ENCODE measurements around the gene RSPO3.

Gene RSPO3, protein sequence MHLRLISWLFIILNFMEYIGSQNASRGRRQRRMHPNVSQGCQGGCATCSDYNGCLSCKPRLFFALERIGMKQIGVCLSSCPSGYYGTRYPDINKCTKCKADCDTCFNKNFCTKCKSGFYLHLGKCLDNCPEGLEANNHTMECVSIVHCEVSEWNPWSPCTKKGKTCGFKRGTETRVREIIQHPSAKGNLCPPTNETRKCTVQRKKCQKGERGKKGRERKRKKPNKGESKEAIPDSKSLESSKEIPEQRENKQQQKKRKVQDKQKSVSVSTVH

DNA sequence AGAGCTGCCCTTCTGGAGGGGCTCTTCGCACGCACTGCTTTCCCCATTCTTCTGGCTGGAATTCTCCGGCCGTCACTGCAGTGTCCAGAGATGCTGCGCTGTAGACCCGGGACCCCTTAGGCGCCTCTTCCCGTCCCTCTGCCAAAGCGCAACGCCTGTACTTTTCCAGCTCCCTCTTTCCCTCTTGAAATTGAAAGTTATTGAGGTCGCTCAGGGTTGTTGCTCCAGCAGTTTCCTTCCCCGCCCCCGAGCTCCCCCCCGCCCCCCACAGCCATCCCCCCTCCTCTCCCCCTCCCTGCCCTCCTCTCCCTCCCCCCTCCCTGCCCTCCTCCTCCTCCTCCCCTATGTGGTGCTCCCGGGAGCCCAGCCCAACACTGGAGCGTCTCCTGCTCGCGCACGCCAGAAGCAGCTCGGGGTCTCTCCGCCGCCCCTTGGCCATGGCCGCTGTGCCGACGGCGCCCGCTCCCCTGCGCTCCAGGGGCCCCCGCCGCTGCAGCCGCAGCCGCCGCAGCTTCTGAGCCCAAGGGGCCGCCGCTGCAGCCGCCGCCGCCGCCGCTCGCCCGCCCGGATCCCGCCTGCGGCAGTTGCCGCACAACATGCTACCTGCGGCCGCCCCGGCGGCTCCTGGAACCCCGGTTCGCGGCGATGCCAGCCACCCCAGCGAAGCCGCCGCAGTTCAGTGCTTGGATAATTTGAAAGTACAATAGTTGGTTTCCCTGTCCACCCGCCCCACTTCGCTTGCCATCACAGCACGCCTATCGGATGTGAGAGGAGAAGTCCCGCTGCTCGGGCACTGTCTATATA lies at the start of gene RSPO3:
Gene RSPO3 (plus strand): TSS at position 374 of the 804 bp plus-strand sequence. CDS start 522 bp downstream, outside the sequence.
- H3K9ac ChIP-seq = no peak within 1 kb of the TSS
- no peaks in the 10 kb centered on the region for H3K36me3 ChIP-seq (ENCODE audit: insufficient read depth)
- H3K79me2 ChIP-seq (ENCODE audit: insufficient read depth, low read depth) = no peaks in the 10 kb centered on the region
- no peaks in the 10 kb centered on the region for H3K4me1 ChIP-seq (ENCODE audit: low read depth, poor library complexity, severe bottlenecking)
- peaks cover 12% of the 10 kb centered on the region; the same call in 1 of the 2 replicates for H3K27me3 ChIP-seq (ENCODE audit: insufficient read depth, low read depth)
- no peak within 1 kb of the TSS for H3K27ac ChIP-seq
- H4K20me1 ChIP-seq (ENCODE audit: insufficient read depth) = no peaks in the 10 kb centered on the region
- H2AFZ ChIP-seq (ENCODE audit: low read depth) = peak within 1 kb of the TSS; percentile 47; the same call in 1 of the 2 replicates
- H3K4me2 ChIP-seq = peak within 1 kb of the TSS; percentile 63
- TF ChIP-seq, protein P1, sequence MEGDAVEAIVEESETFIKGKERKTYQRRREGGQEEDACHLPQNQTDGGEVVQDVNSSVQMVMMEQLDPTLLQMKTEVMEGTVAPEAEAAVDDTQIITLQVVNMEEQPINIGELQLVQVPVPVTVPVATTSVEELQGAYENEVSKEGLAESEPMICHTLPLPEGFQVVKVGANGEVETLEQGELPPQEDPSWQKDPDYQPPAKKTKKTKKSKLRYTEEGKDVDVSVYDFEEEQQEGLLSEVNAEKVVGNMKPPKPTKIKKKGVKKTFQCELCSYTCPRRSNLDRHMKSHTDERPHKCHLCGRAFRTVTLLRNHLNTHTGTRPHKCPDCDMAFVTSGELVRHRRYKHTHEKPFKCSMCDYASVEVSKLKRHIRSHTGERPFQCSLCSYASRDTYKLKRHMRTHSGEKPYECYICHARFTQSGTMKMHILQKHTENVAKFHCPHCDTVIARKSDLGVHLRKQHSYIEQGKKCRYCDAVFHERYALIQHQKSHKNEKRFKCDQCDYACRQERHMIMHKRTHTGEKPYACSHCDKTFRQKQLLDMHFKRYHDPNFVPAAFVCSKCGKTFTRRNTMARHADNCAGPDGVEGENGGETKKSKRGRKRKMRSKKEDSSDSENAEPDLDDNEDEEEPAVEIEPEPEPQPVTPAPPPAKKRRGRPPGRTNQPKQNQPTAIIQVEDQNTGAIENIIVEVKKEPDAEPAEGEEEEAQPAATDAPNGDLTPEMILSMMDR (conservative IDR thresholded peaks at IDR 0.05; ENCODE audit: low read depth, low read length) = no peak
- H3K4me3 ChIP-seq (IDR thresholded peaks at IDR 0.05; ENCODE audit: insufficient read depth, low read depth, low read length) = no peak within 1 kb of the TSS

DNA sequence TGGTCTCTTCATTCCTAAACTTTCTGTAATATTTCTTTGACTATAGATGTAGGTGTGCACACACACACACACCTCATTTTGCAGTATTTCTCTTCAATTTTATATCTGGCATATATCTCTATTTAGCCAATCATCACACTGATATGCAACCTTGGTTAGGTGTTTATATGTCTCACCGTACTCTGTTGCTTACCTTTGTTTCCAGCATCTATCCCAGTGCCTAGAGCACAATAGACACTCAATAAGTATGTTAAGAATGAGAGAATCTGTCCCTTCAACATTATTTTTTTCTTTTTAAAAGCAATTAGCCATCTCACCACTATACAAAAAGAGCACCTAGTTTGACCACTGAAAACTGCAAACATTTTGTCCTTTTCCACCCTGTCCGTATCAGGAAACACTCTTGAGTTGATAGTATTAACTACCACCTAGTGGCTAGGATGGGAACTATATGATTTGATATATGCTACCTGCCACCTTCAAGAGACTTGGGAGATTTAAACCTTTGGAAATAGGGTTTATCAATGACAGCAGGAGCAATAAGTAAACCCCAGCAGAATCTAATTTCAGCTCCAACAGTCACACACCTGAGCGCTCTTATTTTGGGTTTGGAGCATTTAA lies 48.7 kb upstream of the RSPO3 start:
- Histone ChIP-seq H2AFZ (ENCODE audit: low read depth) (no peak overlapping the region), H3K27ac (no peak overlapping the region), H3K79me2 (ENCODE audit: insufficient read depth, low read depth) (no peaks in the 10 kb centered on the region), H3K27me3 (ENCODE audit: insufficient read depth, low read depth) (no peaks in the 10 kb centered on the region), H3K4me1 (ENCODE audit: low read depth, poor library complexity, severe bottlenecking) (no peaks in the 10 kb centered on the region), H3K36me3 (ENCODE audit: insufficient read depth) (no peaks in the 10 kb centered on the region), H3K4me3 (IDR thresholded peaks at IDR 0.05; ENCODE audit: insufficient read depth, low read depth, low read length) (no peak overlapping the region), H4K20me1 (ENCODE audit: insufficient read depth) (no peaks in the 10 kb centered on the region), H3K4me2 (no peak overlapping the region), H3K9ac (no peak overlapping the region)
- TF ChIP-seq, protein P1 (conservative IDR thresholded peaks at IDR 0.05; ENCODE audit: low read depth, low read length) = peak; percentile 31

DNA sequence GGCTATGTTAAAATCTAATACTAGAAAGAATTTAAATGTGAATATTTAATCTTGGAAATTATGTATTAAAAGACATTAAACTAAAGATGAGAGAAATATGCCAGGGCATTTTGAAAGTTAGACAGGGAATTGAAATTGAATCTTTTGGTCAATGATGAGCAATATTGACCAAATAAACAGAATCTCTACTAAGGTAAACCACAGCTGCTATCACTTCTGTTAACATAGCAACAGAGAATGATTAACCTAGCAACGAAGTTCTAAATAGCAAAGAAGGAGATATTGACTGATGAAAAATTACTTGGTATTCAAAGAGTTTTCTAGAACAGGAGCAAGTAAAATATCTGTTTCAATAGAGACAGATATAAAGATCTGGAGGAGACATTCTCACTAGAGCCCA lies 45.2 kb upstream of the RSPO3 start:
- Histone ChIP-seq H3K4me1 (ENCODE audit: low read depth, poor library complexity, severe bottlenecking) (no peaks in the 10 kb centered on the region), H3K4me2 (no peak overlapping the region), H4K20me1 (ENCODE audit: insufficient read depth) (no peaks in the 10 kb centered on the region), H3K27ac (no peak overlapping the region), H3K9ac (no peak overlapping the region), H3K36me3 (ENCODE audit: insufficient read depth) (no peaks in the 10 kb centered on the region), H3K27me3 (ENCODE audit: insufficient read depth, low read depth) (no peaks in the 10 kb centered on the region), H3K79me2 (ENCODE audit: insufficient read depth, low read depth) (no peaks in the 10 kb centered on the region), H2AFZ (ENCODE audit: low read depth) (no peak overlapping the region), H3K4me3 (IDR thresholded peaks at IDR 0.05; ENCODE audit: insufficient read depth, low read depth, low read length) (no peak overlapping the region)
- TF ChIP-seq, protein P1 (conservative IDR thresholded peaks at IDR 0.05; ENCODE audit: low read depth, low read length) = no peak

DNA sequence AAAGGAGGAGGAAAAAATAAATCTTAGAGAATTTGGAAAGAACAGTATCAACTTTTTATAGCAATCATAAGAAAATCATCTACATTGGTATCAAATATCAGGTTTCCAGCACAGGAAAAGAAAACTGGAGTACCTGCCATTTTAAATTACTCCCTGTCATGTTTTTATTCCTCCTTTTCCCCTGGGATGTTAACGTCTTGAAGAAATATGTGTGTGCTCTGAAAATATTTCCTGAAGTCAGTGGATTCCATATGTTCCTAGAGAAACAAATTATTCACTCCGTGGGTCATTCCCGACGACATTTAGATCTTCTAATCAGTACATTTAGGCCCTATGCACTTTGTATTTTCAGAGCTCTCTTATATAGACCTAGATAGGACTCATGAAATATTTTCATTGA lies 42.0 kb upstream of the RSPO3 start:
- Histone ChIP-seq H3K27ac (no peak overlapping the region), H3K27me3 (ENCODE audit: insufficient read depth, low read depth) (no peaks in the 10 kb centered on the region), H4K20me1 (ENCODE audit: insufficient read depth) (no peaks in the 10 kb centered on the region), H3K9ac (no peak overlapping the region), H3K4me2 (no peak overlapping the region), H2AFZ (ENCODE audit: low read depth) (no peak overlapping the region), H3K4me1 (ENCODE audit: low read depth, poor library complexity, severe bottlenecking) (no peaks in the 10 kb centered on the region), H3K4me3 (IDR thresholded peaks at IDR 0.05; ENCODE audit: insufficient read depth, low read depth, low read length) (no peak overlapping the region), H3K36me3 (ENCODE audit: insufficient read depth) (no peaks in the 10 kb centered on the region), H3K79me2 (ENCODE audit: insufficient read depth, low read depth) (no peaks in the 10 kb centered on the region)
- TF ChIP-seq, protein P1 (conservative IDR thresholded peaks at IDR 0.05; ENCODE audit: low read depth, low read length) = no peak
